ENCODE measurements around the gene DONSON.
"Not testable (repeated sequence)": the region's sequence is repeated elsewhere in the genome, so short reads cannot be mapped to it uniquely, and the experiment has no call there.

DONSON gene

GRCh38 chr21:33578214-33578613, 10.3 kb downstream of the DONSON start:
- H3K36me3 ChIP-seq (ENCODE audit: insufficient read depth, low read length), result peaks cover 17% of the 10 kb centered on the region
- no peak overlapping the region for H3K9ac ChIP-seq (ENCODE audit: low read depth, low read length)
- no peaks in the 10 kb centered on the region for H3K4me1 ChIP-seq (ENCODE audit: insufficient read depth, low read length)
- H3K9me3 ChIP-seq (ENCODE audit: control insufficient read depth, insufficient read depth, low read length), result no peaks in the 10 kb centered on the region

DNA sequence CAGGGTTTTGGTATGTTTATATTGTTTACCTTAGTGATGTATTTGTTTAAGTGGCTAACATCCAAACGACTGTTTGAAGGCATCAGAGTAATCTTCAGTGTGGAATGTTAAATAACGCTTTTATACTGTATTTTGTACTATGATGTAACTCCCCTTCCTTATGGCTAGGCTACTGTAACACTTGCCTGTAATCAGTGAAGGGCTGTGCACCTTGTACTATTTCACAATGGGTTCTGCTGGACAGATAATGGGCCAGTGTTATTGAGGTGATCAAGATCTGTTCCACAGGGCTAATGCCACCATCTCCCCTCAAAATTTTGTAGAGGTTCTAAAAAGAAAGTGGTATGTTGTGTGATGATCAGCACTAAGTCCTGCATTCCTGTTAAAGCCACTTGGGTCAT, 11.7 kb downstream of the DONSON start:
- not testable (repeated sequence) for H3K9ac ChIP-seq (ENCODE audit: low read depth, low read length); H3K4me1 ChIP-seq (ENCODE audit: insufficient read depth, low read length); H3K9me3 ChIP-seq (ENCODE audit: control insufficient read depth, insufficient read depth, low read length)
- H3K36me3 ChIP-seq (ENCODE audit: insufficient read depth, low read length), result peaks cover 18% of the 10 kb centered on the region

DNA sequence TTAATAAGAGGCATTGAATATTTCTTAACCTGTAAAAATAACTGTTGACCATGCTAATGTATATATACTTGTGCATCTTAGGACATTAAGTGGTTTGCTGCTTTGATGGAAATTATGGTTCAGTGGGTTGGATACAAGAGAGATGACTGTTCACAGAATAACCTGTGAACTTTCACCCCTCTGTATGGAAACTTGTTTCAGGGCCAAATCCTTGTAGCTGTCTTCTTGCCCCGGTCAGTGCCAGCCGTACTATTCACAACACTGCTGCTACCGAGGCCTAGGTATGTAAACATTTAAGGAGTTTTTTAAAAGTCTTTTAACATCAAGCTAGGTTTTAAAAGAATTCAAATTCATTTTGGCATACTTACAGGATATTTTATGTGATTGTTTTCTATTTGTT, 16.1 kb downstream of the DONSON start:
- peaks cover 26% of the 10 kb centered on the region for H3K36me3 ChIP-seq (ENCODE audit: insufficient read depth, low read length)
- no peaks in the 10 kb centered on the region for H3K9me3 ChIP-seq (ENCODE audit: control insufficient read depth, insufficient read depth, low read length)
- H3K9ac ChIP-seq (ENCODE audit: low read depth, low read length), result no peak overlapping the region
- H3K4me1 ChIP-seq (ENCODE audit: insufficient read depth, low read length), result no peaks in the 10 kb centered on the region

DNA sequence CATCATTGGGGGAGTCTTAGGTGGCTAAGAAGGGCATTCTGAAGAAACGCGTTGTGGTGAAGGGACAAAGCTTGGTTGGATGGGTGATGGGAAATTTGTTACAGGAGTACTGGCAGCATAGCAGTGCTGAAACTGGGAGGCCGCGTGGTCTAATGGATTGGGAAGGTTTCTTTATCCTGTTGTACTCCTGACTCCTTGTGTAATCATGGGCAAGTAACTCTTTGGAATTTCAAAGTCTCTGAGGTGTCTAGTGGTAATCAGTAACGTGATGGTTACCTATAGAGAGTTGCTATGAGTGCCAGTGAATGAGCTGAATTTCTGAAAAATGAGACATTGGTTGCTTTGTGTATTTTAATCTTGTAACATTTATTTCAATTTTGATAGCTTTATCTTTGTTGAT, 18.5 kb downstream of the DONSON start:
- no peaks in the 10 kb centered on the region for H3K9me3 ChIP-seq (ENCODE audit: control insufficient read depth, insufficient read depth, low read length)
- peaks cover 27% of the 10 kb centered on the region for H3K36me3 ChIP-seq (ENCODE audit: insufficient read depth, low read length)
- H3K9ac ChIP-seq (ENCODE audit: low read depth, low read length), result no peak overlapping the region
- H3K4me1 ChIP-seq (ENCODE audit: insufficient read depth, low read length), result no peaks in the 10 kb centered on the region

DNA sequence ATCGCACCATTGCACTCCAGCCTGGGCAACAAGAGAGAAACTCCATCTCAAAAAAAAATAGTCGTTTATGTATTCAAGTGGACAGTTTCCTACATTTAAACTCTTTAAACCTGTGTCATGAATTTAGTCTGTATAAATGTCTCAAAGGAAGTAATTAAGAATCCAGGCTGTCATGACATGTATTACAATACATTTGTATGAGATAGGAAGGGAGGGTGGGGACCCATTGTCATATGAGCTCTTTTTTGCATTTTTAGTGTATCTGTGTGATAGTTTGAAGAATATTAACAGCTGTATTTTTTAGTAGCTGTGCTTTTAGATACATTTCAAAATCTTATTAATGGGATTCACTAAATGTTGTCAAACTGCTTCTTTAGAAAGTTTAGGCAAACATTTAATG, 20.0 kb downstream of the DONSON start:
- Histone ChIP-seq H3K9me3 (ENCODE audit: control insufficient read depth, insufficient read depth, low read length) (no peaks in the 10 kb centered on the region), H3K4me1 (ENCODE audit: insufficient read depth, low read length) (no peaks in the 10 kb centered on the region), H3K9ac (ENCODE audit: low read depth, low read length) (no peak overlapping the region), H3K36me3 (ENCODE audit: insufficient read depth, low read length) (peaks cover 22% of the 10 kb centered on the region)

DNA sequence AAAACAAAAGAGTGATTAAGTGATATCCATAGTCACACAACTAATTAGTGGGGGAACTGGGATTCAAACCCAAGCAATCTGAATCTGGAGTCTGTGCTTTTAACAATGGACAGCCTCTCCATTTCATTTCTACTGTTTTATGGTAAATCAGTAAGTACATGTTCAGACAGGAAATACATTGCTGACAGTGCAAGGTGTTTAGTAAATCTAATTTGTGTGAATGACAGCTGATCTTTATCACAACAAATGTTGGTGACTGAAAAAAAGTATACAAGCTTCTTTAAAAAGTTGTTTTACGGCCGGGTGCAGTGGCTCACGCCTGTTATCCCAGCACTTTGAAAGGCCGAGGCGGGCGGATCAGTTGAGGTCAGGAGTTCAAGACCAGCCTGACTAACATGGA, 20.6 kb downstream of the DONSON start:
- Histone ChIP-seq H3K36me3 (ENCODE audit: insufficient read depth, low read length) (peaks cover 22% of the 10 kb centered on the region), H3K9ac (ENCODE audit: low read depth, low read length) (no peak overlapping the region), H3K4me1 (ENCODE audit: insufficient read depth, low read length) (no peaks in the 10 kb centered on the region), H3K9me3 (ENCODE audit: control insufficient read depth, insufficient read depth, low read length) (no peaks in the 10 kb centered on the region)

DNA sequence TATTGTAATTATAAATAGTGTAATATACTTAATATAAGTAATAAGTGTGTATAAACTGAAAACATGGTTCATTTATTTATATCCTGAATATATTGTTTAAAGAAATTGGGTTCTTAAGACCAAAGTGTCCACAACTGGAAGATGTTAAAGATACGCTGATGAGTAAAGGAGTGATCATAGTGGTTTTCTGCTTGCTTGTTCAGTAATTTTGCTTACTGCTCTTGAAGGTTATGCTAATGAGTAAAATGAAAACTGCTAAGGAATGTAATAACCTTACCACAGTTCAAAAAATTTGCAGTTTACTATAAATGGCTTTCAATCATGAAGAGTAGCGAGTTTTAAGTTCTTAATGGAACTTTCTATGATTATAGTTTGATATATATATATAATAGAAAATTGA, 22.0 kb downstream of the DONSON start:
- Histone ChIP-seq H3K36me3 (ENCODE audit: insufficient read depth, low read length) (peaks cover 19% of the 10 kb centered on the region), H3K4me1 (ENCODE audit: insufficient read depth, low read length) (no peaks in the 10 kb centered on the region)

DNA sequence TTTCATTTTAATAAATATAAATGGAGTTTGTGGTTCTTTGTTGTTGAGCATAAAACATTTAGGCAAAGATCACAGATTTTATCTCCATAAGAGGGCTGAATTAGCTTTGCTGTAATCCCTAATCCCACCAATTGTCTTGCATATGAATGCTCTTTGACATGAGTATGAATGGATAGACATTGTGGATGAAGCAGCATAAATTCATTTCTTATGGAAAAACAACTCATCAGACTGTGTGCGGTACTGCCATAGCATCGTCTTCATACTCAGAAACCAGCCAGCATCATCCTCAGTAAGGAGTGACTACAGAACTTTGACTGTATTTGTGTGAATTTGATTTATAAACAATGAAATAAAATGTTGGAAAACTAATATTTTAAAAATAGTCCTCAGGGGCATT, 26.1 kb downstream of the DONSON start:
- Histone ChIP-seq H3K4me1 (ENCODE audit: insufficient read depth, low read length) (no peaks in the 10 kb centered on the region), H3K9ac (ENCODE audit: low read depth, low read length) (no peak overlapping the region), H3K36me3 (ENCODE audit: insufficient read depth, low read length) (peaks cover 39% of the 10 kb centered on the region), H3K9me3 (ENCODE audit: control insufficient read depth, insufficient read depth, low read length) (no peaks in the 10 kb centered on the region)

More for the DNA sequence above, 22.0 kb downstream of the DONSON start:
- H3K9ac ChIP-seq (ENCODE audit: low read depth, low read length), result no peak overlapping the region
- no peaks in the 10 kb centered on the region for H3K9me3 ChIP-seq (ENCODE audit: control insufficient read depth, insufficient read depth, low read length)

- no peaks in the 10 kb centered on the region for H3K4me1 ChIP-seq (ENCODE audit: insufficient read depth, low read length)
- H3K9ac ChIP-seq (ENCODE audit: low read depth, low read length), result no peak overlapping the region
- H3K9me3 ChIP-seq (ENCODE audit: control insufficient read depth, insufficient read depth, low read length), result no peaks in the 10 kb centered on the region
- peaks cover 40% of the 10 kb centered on the region for H3K36me3 ChIP-seq (ENCODE audit: insufficient read depth, low read length)
Observed at GRCh38 chr21:33561373-33561772, 27.1 kb downstream of the DONSON start.

GRCh38 chr21:33560965-33561364, 27.5 kb downstream of the DONSON start:
- Histone ChIP-seq H3K36me3 (ENCODE audit: insufficient read depth, low read length) (peaks cover 40% of the 10 kb centered on the region), H3K4me1 (ENCODE audit: insufficient read depth, low read length) (no peaks in the 10 kb centered on the region), H3K9ac (ENCODE audit: low read depth, low read length) (no peak overlapping the region), H3K9me3 (ENCODE audit: control insufficient read depth, insufficient read depth, low read length) (no peaks in the 10 kb centered on the region)

DNA sequence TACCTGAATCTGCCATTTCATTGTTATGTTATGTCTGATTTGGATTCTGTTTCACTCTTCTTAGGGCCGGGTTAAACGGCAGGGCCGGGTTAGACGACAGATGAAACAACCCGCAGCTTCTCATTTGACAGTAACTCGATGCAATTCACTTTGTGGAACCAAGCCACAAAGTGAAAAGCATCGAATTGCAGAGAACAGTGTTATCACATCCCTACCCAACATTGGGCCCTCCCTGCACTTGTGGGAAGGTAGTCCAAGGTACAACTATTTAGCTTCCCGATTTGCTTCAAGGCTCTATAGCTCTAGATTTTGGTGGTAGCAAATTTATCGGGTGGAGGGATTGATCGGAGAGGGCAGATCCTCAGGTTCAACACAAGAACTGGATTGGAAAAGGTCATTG, 28.7 kb downstream of the DONSON start:
- no peaks in the 10 kb centered on the region for H3K9me3 ChIP-seq (ENCODE audit: control insufficient read depth, insufficient read depth, low read length)
- no peaks in the 10 kb centered on the region for H3K4me1 ChIP-seq (ENCODE audit: insufficient read depth, low read length)
- H3K9ac ChIP-seq (ENCODE audit: low read depth, low read length), result no peak overlapping the region
- H3K36me3 ChIP-seq (ENCODE audit: insufficient read depth, low read length), result peaks cover 43% of the 10 kb centered on the region

GRCh38 chr21:33558777-33559421, 29.6 kb downstream of the DONSON start:
- Histone ChIP-seq H3K9me3 (ENCODE audit: control insufficient read depth, insufficient read depth, low read length) (no peaks in the 10 kb centered on the region), H3K9ac (ENCODE audit: low read depth, low read length) (no peak overlapping the region), H3K4me1 (ENCODE audit: insufficient read depth, low read length) (no peaks in the 10 kb centered on the region), H3K36me3 (ENCODE audit: insufficient read depth, low read length) (peaks cover 48% of the 10 kb centered on the region)

- Histone ChIP-seq H3K4me1 (ENCODE audit: insufficient read depth, low read length) (no peaks in the 10 kb centered on the region), H3K9me3 (ENCODE audit: control insufficient read depth, insufficient read depth, low read length) (no peaks in the 10 kb centered on the region), H3K9ac (ENCODE audit: low read depth, low read length) (no peak overlapping the region), H3K36me3 (ENCODE audit: insufficient read depth, low read length) (peaks cover 62% of the 10 kb centered on the region)
Observed at GRCh38 chr21:33557447-33557846, 31.0 kb downstream of the DONSON start.

- Histone ChIP-seq H3K36me3 (ENCODE audit: insufficient read depth, low read length) (peaks cover 72% of the 10 kb centered on the region), H3K4me1 (ENCODE audit: insufficient read depth, low read length) (no peaks in the 10 kb centered on the region), H3K9ac (ENCODE audit: low read depth, low read length) (no peak overlapping the region)
Observed at GRCh38 chr21:33554982-33555344, 33.5 kb downstream of the DONSON start.

DNA sequence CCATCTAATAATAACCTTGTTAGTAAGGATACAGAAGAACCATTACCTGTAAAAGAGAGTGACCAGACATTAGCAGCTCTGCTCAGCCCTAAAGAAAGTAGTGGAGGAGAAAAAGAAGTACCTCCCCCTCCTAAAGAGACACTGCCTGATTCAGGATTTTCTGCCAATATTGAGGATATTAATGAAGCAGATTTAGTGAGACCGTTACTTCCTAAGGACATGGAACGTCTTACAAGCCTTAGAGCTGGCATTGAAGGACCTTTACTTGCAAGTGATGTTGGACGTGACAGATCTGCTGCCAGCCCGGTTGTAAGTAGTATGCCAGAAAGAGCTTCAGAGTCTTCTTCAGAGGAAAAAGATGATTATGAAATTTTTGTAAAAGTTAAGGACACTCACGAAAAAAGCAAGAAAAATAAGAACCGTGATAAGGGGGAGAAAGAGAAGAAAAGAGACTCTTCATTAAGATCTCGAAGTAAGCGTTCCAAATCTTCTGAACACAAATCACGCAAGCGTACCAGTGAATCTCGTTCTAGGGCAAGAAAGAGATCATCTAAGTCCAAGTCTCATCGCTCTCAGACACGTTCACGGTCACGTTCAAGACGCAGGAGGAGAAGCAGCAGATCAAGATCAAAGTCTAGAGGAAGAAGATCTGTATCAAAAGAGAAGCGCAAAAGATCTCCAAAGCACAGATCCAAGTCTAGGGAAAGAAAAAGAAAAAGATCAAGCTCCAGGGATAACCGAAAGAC, 34.1 kb downstream of the DONSON start:
- no peaks in the 10 kb centered on the region for H3K9me3 ChIP-seq (ENCODE audit: control insufficient read depth, insufficient read depth, low read length)
- H3K4me1 ChIP-seq (ENCODE audit: insufficient read depth, low read length), result no peaks in the 10 kb centered on the region
- H3K36me3 ChIP-seq (ENCODE audit: insufficient read depth, low read length), result peaks cover 72% of the 10 kb centered on the region
- H3K9ac ChIP-seq (ENCODE audit: low read depth, low read length), result no peak overlapping the region

More at GRCh38 chr21:33554982-33555344, 33.5 kb downstream of the DONSON start:
- no peaks in the 10 kb centered on the region for H3K9me3 ChIP-seq (ENCODE audit: control insufficient read depth, insufficient read depth, low read length)

Data from ES-I3 (cell line).